T-cell (primary cell): ENCODE measurements around the gene LCK. TPM values are rescaled to one million over a fixed set of nuclear protein-coding genes. Genes with fewer than 3 reads are reported as not detected.

Source experiments
- ATAC-seq, 4 experiments: fragments of 200-7000 bp in 3 of 4; fragments of 150-1000 bp in 1 of 4; cut with Tn5 transposase; replicated peaks in 1 of 4; 1 replicate in 3 of 4; 2 replicates in 1 of 4; pipeline ENCODE4 v1.10.0; 2021; ENCODE audit warnings: moderate library complexity in 3 of 4, mild to moderate bottlenecking in 2 of 4, moderate number of reproducible peaks in 1 of 4
- CTCF ChIA-PET, 2 donors: fragments of 300-600 bp; sonication (Branson Sonifier 250); formaldehyde crosslinking; loops; one replicate each; lab custom pipeline; 2022; ENCODE audit warnings: antibody characterized with exemption in 2 of 2; lab: Charles Lee
- POLR2A ChIA-PET, 2 donors: fragments of 300-600 bp; sonication (Branson Sonifier 250); formaldehyde crosslinking; loops; one replicate each; lab custom pipeline; 2022; ENCODE audit warnings: antibody characterized with exemption in 2 of 2; lab: Charles Lee
- DNase-seq, 35 experiments: peaks; one replicate each; pipeline versions ENCODE4 v3.0.0 to v3.0.0-alpha.2; 2013 to 2023
- H3K27ac ChIP-seq: one replicate; pipeline ENCODE4 v1.5.1; 2013; ENCODE audit warnings: low read length
- H3K27me3 ChIP-seq, 2 experiments: replicated peaks in 1 of 2; 1 replicate in 1 of 2; 2 replicates in 1 of 2; pipeline versions ENCODE4 v1.6.1 to v1.7.0; 2013; ENCODE audit warnings: low read length in 1 of 2, mixed read lengths in 1 of 2; ENCODE audit not compliant: control insufficient read depth in 2 of 2, insufficient read depth in 2 of 2; ENCODE audit errors: extremely low read depth in 1 of 2
- H3K36me3 ChIP-seq, 2 donors: 1 replicate in 1 of 2; 2 replicates in 1 of 2; pipeline versions ENCODE4 v1.6.1 to v1.7.0; 2013; ENCODE audit warnings: low read length in 1 of 2; ENCODE audit not compliant: control insufficient read depth in 2 of 2, insufficient read depth in 1 of 2; ENCODE audit errors: extremely low read depth in 1 of 2
- H3K4me1 ChIP-seq, 2 experiments: 1 replicate in 1 of 2; 2 replicates in 1 of 2; pipeline versions ENCODE4 v1.6.1 to v1.7.0; 2013; ENCODE audit warnings: low read length in 2 of 2, mixed read lengths in 1 of 2; ENCODE audit not compliant: insufficient read depth in 2 of 2, control insufficient read depth in 1 of 2; ENCODE audit errors: extremely low read depth in 1 of 2
- H3K4me3 ChIP-seq, 2 donors: 1 replicate in 1 of 2; 2 replicates in 1 of 2; pipeline versions ENCODE4 v1.5.1 to v1.7.0; 2013; ENCODE audit warnings: mild to moderate bottlenecking in 2 of 2, low read length in 1 of 2, moderate library complexity in 1 of 2; ENCODE audit not compliant: control insufficient read depth in 1 of 2; ENCODE audit errors: extremely low read depth in 1 of 2
- H3K9me3 ChIP-seq: 2 replicates; pipeline ENCODE4 v1.7.0; 2013
- H3K27ac Mint-ChIP-seq, 2 donors: one replicate each; pipeline ENCODE4 v1.8.0; 2020 to 2021; ENCODE audit warnings: mild to moderate bottlenecking in 2 of 2, mixed read lengths in 2 of 2
- H3K27me3 Mint-ChIP-seq, 2 donors: one replicate each; pipeline ENCODE4 v1.8.0; 2021 to 2022; ENCODE audit warnings: mixed read lengths in 2 of 2
- H3K36me3 Mint-ChIP-seq: one replicate; pipeline ENCODE4 v1.8.0; 2021; ENCODE audit warnings: mixed read lengths
- H3K4me1 Mint-ChIP-seq, 3 donors: one replicate each; pipeline ENCODE4 v1.8.0; 2020 to 2022; ENCODE audit warnings: mixed read lengths in 3 of 3, mild to moderate bottlenecking in 1 of 3
- H3K4me3 Mint-ChIP-seq, 3 donors: one replicate each; pipeline ENCODE4 v1.8.0; 2020 to 2022; ENCODE audit warnings: mild to moderate bottlenecking in 3 of 3, mixed read lengths in 3 of 3, moderate library complexity in 3 of 3
- H3K9me3 Mint-ChIP-seq, 3 donors: one replicate each; pipeline ENCODE4 v1.8.0; 2020 to 2022; ENCODE audit warnings: mixed read lengths in 3 of 3
- WGBS: methylation state at CpG from one replicate; pipeline ENCODE4 v1.1.5; 2013; ENCODE audit warnings: missing lambda C conversion rate; ENCODE audit not compliant: insufficient coverage; 5-methylcytosine and 5-hydroxymethylcytosine counted together
- total RNA-seq, 35 experiments: library from RNA in 6 of 35; stranded (reverse) in 6 of 35; fragments of 120-200 nt in 1 of 35; gene quantifications; one replicate each; pipeline versions ENCODE4 v1.2.1 to v1.2.4 and lab custom pipeline; 2013 to 2026

LCK gene
- total RNA-seq, 5 donors from 2014 or later (not counting 1 experiment from before 2014, with no cell fraction given), result 341 to 489 (median 428) TPM

- Mint-ChIP-seq H3K27ac (peak overlapping the region in 1 of 2 donors; percentile 76), H3K36me3 (peaks cover 19% of the 10 kb centered on the region), H3K27me3 (no peaks in the 10 kb centered on the region), H3K4me3 (no peak overlapping the region), H3K4me1 (peaks cover 0 to 2% (median 1%) of the 10 kb centered on the region in 3 donors), H3K9me3 (no peaks in the 10 kb centered on the region)
- DNase-seq (no peak), ATAC-seq (no peak)
- ChIA-PET CTCF (no interaction called here), POLR2A (no interaction called here)
- Histone ChIP-seq H3K36me3 (peaks cover 6 to 33% of the 10 kb centered on the region in 2 donors), H3K27me3 (no peaks in the 10 kb centered on the region), H3K4me1 (no peaks in the 10 kb centered on the region), H3K4me3 (no peak overlapping the region), H3K9me3 (no peaks in the 10 kb centered on the region), H3K27ac (no peak overlapping the region)
- 94% methylated on average over 3 of the region's 8 CpGs for WGBS
Measured at GRCh38 chr1:32232558-32233304, 18.3 kb upstream of the LCK start.

- H3K27me3 ChIP-seq, result no peaks in the 10 kb centered on the region
- POLR2A ChIA-PET, result no interaction called here
- no peaks in the 10 kb centered on the region for H3K9me3 ChIP-seq
Measured at GRCh38 chr1:32234792-32235191, 16.3 kb upstream of the LCK start.

GRCh38 chr1:32239337-32239736, 11.7 kb upstream of the LCK start:
- Histone ChIP-seq H3K27ac (no peak overlapping the region), H3K27me3 (no peaks in the 10 kb centered on the region), H3K36me3 (no peaks in the 10 kb centered on the region), H3K9me3 (no peaks in the 10 kb centered on the region), H3K4me1 (peaks cover 5 to 30% of the 10 kb centered on the region in 2 experiments), H3K4me3 (no peak overlapping the region)
- H3K27ac Mint-ChIP-seq, result peak overlapping the region in 1 of 2 donors; percentile 45
- no peaks in the 10 kb centered on the region for H3K36me3 Mint-ChIP-seq
- ChIA-PET POLR2A (interaction anchor here in 1 of 2 donors (1.7 kb wide), 1 partner anchor 10 kb away, joined by 6 read pairs; no protein-coding TSS in a partner anchor), CTCF (interaction anchor here (0.5 to 1.2 kb wide), 3 partner anchors 9 to 126 kb away, joined by 3 to 4 read pairs (median 4); no protein-coding TSS in a partner anchor)
- H3K4me1 Mint-ChIP-seq, result peaks cover 13 to 17% (median 16%) of the 10 kb centered on the region in 3 donors
- peak overlapping the region; percentile 84 to 89 (median 87) for H3K4me3 Mint-ChIP-seq
- no peak for DNase-seq
- H3K9me3 Mint-ChIP-seq, result no peaks in the 10 kb centered on the region
- ATAC-seq, result no peak
- no peaks in the 10 kb centered on the region for H3K27me3 Mint-ChIP-seq
- no CpG with 5 or more reads among the region's 4 CpGs for WGBS

More at GRCh38 chr1:32234792-32235191, 16.3 kb upstream of the LCK start:
- H3K36me3 ChIP-seq, result peaks cover 0 to 17% of the 10 kb centered on the region in 2 donors
- Mint-ChIP-seq H3K27me3 (no peaks in the 10 kb centered on the region), H3K4me3 (no peak overlapping the region), H3K4me1 (no peaks in the 10 kb centered on the region), H3K9me3 (no peaks in the 10 kb centered on the region), H3K27ac (no peak overlapping the region), H3K36me3 (peaks cover 5% of the 10 kb centered on the region)
- peak in 1 of 4 experiments; percentile 14 for ATAC-seq
- DNase-seq, result no peak
- WGBS, result 90% methylated on average over 7 of the region's 7 CpGs
- CTCF ChIA-PET, result interaction anchor here (0.5 to 0.9 kb wide), 2 partner anchors 13 to 15 kb away, joined by 3 to 6 read pairs; no protein-coding TSS in a partner anchor
- no peak overlapping the region for H3K4me3 ChIP-seq
- peaks cover 0 to 2% of the 10 kb centered on the region in 2 experiments for H3K4me1 ChIP-seq
- no peak overlapping the region for H3K27ac ChIP-seq

- Histone ChIP-seq H3K27me3 (no peaks in the 10 kb centered on the region), H3K9me3 (no peaks in the 10 kb centered on the region), H3K27ac (no peak overlapping the region), H3K4me1 (peaks cover 5 to 30% of the 10 kb centered on the region in 2 experiments), H3K4me3 (peak overlapping the region; percentile 75 to 89), H3K36me3 (no peaks in the 10 kb centered on the region)
- peaks cover 13 to 17% (median 16%) of the 10 kb centered on the region in 3 donors for H3K4me1 Mint-ChIP-seq
- POLR2A ChIA-PET, result interaction anchor here (0.5 to 1.7 kb wide), 5 partner anchors 10 to 154 kb away, joined by 3 to 6 read pairs (median 4); partner anchors contain the start of genes BSDC1 (in 1 of the 2) and MARCKSL1 (in 1 of the 2)
- no peaks in the 10 kb centered on the region for H3K27me3 Mint-ChIP-seq
- H3K36me3 Mint-ChIP-seq, result no peaks in the 10 kb centered on the region
- WGBS, result 96% methylated on average over 19 of the region's 20 CpGs
- DNase-seq (no peak), ATAC-seq (no peak)
- no peaks in the 10 kb centered on the region for H3K9me3 Mint-ChIP-seq
- H3K4me3 Mint-ChIP-seq, result peak overlapping the region; percentile 84 to 89 (median 87)
- peak overlapping the region in 1 of 2 donors; percentile 66 for H3K27ac Mint-ChIP-seq
- CTCF ChIA-PET, result interaction anchor here (0.5 to 2.2 kb wide), 7 partner anchors 9 to 126 kb away, joined by 3 to 16 read pairs (median 7); partner anchors contain the start of gene HDAC1 (in 1 of the 2)
Measured at GRCh38 chr1:32239790-32240139, 11.3 kb upstream of the LCK start.

- ChIA-PET CTCF (interaction anchor here (1.0 to 2.2 kb wide), 6 partner anchors 8 to 51 kb away, joined by 4 to 16 read pairs (median 8); partner anchors contain the start of gene HDAC1 (in 1 of the 2)), POLR2A (interaction anchor here (0.5 to 1.7 kb wide), 11 partner anchors 9 to 154 kb away, joined by 3 to 6 read pairs (median 3); partner anchors contain the start of genes MARCKSL1 (in 2 of the 2), BSDC1 (in 1 of the 2) and LCK (in 1 of the 2))
- ATAC-seq (peak; percentile 75 to 86 (median 78)), DNase-seq (peak; percentile 30 to 78 (median 58))
- peaks cover 13 to 17% (median 16%) of the 10 kb centered on the region in 3 donors for H3K4me1 Mint-ChIP-seq
- H3K9me3 Mint-ChIP-seq, result no peaks in the 10 kb centered on the region
- WGBS, result 6% methylated on average over 56 of the region's 62 CpGs
- peak overlapping the region; percentile 75 to 89 for H3K4me3 ChIP-seq
- H3K27ac Mint-ChIP-seq, result peak overlapping the region; percentile 71 to 86
- no peaks in the 10 kb centered on the region for H3K27me3 ChIP-seq
- no peaks in the 10 kb centered on the region for H3K36me3 ChIP-seq
- H3K27ac ChIP-seq, result peak overlapping the region; percentile 42
- no peaks in the 10 kb centered on the region for H3K27me3 Mint-ChIP-seq
- H3K9me3 ChIP-seq, result no peaks in the 10 kb centered on the region
- no peaks in the 10 kb centered on the region for H3K36me3 Mint-ChIP-seq
- peak overlapping the region; percentile 84 to 89 (median 87) for H3K4me3 Mint-ChIP-seq
- peaks cover 5 to 30% of the 10 kb centered on the region in 2 experiments for H3K4me1 ChIP-seq
Measured at GRCh38 chr1:32240140-32240951, 10.7 kb upstream of the LCK start.
